ENCODE results near the gene SRGAP2C. TPM values are rescaled to one million over a fixed set of nuclear protein-coding genes. Genes with fewer than 3 reads are reported as not detected.
"Not testable (repeated sequence)": the region's sequence is repeated elsewhere in the genome, so short reads cannot be mapped to it uniquely, and the experiment has no call there.

SRGAP2C gene
- total RNA-seq, 4 donors from 2014 or later, result 38.6 to 60.9 (median 40.4) TPM

DNA sequence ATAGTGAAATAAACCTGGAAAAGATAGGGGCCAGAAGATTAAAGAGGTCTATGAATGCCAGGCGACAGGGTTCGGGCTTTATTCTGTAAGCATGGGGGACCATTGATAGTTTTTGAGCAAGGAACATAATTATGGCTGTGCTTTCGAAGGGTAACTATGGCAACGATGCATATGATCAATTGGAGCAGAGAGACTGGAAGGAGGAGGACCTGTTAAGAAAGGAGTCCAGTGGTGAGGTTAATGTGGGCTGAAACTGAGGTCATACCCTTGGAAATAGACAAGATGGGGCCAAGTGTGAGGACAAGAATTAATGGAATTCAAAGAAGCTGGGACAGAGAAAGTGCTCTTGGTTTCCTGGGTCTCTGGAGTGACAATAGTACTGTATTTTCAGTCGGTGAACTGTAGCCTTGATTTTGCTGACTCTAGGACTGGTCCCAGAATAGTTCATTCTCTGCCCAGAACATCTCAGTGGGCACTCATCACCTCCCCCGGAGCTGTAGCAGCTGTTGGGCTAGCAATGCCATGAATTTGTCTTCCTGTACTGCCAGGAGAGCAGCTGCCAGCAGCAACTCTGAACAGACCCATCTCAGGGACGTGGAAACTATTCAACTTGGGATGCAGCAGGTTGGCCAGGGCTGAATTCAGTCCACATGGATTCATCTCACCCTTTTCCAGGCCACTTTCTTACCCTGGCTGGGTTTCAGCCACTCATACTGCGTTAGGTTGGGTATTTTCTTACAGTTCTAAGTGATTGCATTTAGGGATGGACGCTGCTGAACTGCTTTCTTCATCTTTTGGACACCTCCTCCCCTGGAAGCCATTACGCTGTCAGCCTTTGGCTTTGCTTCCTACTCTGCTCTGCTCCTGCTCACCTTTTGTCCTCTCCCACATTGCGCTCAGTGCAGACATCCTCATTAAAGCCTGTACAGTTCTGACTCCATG is 108.8 kb downstream of the SRGAP2C start:
- WGBS, result no CpG with 5 or more reads among the region's 11 CpGs
- H3K27me3 ChIP-seq; H3K9me3 ChIP-seq; H3K4me3 ChIP-seq; DNase-seq (ENCODE audit: low spot score in 2 of 2); H3K27ac ChIP-seq; H3K36me3 ChIP-seq; H3K4me1 ChIP-seq: not testable (repeated sequence)

GRCh38 chr1:121294205-121294570 is 109.4 kb downstream of the SRGAP2C start:
- not testable (repeated sequence) for H3K27me3 ChIP-seq
- no CpG with 5 or more reads among the region's 2 CpGs for WGBS

GRCh38 chr1:121296563-121296962 is 111.8 kb downstream of the SRGAP2C start:
- not testable (repeated sequence) for H3K9me3 ChIP-seq; H3K4me1 ChIP-seq; H3K36me3 ChIP-seq; DNase-seq (ENCODE audit: low spot score in 2 of 2); H3K27me3 ChIP-seq; H3K4me3 ChIP-seq; H3K27ac ChIP-seq
- WGBS, result no CpG with 5 or more reads among the region's 4 CpGs

More at GRCh38 chr1:121294205-121294570, 109.4 kb downstream of the SRGAP2C start:
- not testable (repeated sequence) for H3K4me3 ChIP-seq; H3K27ac ChIP-seq; DNase-seq (ENCODE audit: low spot score in 2 of 2); H3K36me3 ChIP-seq; H3K9me3 ChIP-seq; H3K4me1 ChIP-seq

DNA sequence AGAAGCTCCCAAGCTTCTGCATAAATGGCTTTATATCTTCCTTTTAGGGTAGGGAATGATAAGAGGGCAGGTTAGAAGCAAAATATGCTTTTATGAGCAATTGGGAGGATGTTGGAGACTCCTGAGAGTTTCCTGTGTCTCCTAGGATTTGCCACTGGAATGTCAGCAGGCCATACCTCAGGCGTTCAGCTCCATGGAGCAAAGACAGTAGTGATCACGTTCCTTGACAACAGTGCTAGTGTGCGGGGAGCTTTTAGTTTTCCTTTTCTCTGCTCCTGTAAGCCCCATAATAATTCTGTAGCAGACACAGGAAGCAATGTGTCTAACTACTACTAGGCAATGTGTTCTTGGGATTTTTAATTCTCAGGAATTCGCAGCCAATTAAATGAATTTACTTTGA is 113.8 kb downstream of the SRGAP2C start:
- H3K27me3 ChIP-seq; H3K9me3 ChIP-seq; H3K27ac ChIP-seq; H3K4me3 ChIP-seq; H3K4me1 ChIP-seq; DNase-seq (ENCODE audit: low spot score in 2 of 2); H3K36me3 ChIP-seq: not testable (repeated sequence)
- no CpG with 5 or more reads among the region's 4 CpGs for WGBS

DNA sequence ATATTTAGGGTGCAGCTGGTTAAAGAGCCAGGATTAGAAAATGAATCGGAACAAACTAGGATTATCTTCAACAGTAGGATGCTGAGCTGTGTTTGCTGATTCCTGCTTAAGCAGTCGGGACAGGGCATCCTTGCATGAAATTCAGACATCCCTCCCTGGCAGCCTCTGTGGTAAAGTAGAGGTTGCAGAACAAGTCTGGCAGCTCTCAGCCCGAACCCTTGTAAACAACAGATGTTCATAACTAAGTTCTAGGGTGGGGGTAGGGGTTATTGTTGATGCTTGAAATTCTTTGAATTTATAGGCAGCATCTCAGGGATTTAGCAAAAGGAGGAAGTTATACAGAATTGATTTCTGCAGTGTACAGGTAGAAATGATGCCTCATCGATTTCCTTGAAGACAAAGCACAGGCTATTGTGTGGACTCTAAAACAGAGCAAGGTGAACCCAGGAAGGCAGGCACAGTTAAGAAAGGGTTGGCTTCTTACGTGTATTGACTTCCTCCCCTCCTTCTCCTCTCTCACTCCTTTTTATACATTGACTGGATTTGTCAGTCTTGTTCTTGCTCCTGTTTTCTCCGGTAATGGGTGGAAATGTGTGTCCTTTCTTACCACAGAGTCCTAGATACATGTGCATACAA is 114.9 kb downstream of the SRGAP2C start:
- not testable (repeated sequence) for H3K27me3 ChIP-seq; DNase-seq (ENCODE audit: low spot score in 2 of 2); H3K4me1 ChIP-seq; H3K9me3 ChIP-seq; H3K27ac ChIP-seq; H3K36me3 ChIP-seq; H3K4me3 ChIP-seq
- whole genome bisulfite sequencing, result 40% methylated on average over 3 of the region's 6 CpGs

DNA sequence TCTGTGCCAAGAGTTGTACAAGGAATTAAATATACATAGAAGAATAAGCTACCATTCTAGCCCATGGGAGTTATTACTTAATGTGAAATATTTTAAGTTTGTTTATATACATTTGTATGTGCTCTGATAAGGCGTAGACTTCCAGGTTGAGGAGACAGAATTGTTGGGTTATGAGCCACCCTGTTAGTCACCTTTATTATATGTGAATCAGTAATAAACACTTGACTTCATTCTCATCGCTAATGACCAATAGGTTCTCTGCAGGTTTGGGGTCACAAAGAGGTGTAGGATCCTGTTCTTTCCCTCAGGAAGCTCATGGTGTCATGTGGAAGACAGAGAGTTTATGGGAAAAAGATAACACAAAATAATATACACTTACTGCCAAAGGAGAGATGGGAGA is 117.1 kb downstream of the SRGAP2C start:
- not testable (repeated sequence) for H3K9me3 ChIP-seq; H3K4me1 ChIP-seq; H3K27me3 ChIP-seq; H3K36me3 ChIP-seq; DNase-seq (ENCODE audit: low spot score in 2 of 2); H3K27ac ChIP-seq; H3K4me3 ChIP-seq
- no CpG with 5 or more reads among the region's 2 CpGs for WGBS

DNA sequence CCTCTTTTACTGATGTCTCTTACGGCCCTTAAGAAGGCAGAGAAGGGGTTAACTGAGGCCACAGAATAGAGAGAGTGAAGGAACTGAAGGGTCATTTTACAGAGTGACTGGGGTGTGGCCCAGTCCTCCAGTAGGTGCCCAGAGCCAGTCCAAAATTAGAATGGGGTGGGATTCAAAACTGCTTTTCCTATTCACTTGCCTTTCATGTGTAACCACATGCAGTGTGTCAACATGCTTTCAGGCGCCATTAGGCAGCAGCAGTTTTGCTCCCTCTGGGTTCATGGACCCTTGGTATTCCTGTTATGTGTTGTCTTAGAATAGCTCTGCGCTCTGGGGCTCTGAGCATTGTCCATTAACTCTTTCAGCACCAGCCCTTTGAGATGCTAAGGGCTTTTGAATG is 123.0 kb downstream of the SRGAP2C start:
- WGBS, result no CpG with 5 or more reads among the region's 3 CpGs
- H3K27me3 ChIP-seq; H3K4me1 ChIP-seq; H3K4me3 ChIP-seq; H3K9me3 ChIP-seq; H3K27ac ChIP-seq; DNase-seq (ENCODE audit: low spot score in 2 of 2); H3K36me3 ChIP-seq: not testable (repeated sequence)

DNA sequence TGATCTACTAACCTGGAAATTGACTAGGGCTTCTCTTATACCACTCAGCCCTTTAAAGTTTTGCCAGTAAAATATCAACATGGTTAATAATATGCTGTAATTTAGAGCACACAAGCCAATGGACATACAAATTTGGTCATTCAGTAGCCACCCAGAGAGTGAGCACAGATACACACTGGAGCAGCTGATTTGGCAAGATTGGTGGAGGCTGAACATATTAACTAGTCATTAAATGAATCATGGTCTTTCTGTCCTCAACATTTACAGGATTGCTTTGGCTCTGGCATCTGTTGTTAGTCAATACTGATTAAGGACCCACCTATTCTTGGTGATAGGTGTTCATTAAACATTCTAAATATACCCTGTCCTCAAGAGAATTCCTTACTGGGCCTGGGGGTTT is 130.7 kb downstream of the SRGAP2C start:
- H3K4me3 ChIP-seq; H3K9me3 ChIP-seq; H3K4me1 ChIP-seq; H3K27me3 ChIP-seq; DNase-seq (ENCODE audit: low spot score in 2 of 2); H3K36me3 ChIP-seq; H3K27ac ChIP-seq: not testable (repeated sequence)

DNA sequence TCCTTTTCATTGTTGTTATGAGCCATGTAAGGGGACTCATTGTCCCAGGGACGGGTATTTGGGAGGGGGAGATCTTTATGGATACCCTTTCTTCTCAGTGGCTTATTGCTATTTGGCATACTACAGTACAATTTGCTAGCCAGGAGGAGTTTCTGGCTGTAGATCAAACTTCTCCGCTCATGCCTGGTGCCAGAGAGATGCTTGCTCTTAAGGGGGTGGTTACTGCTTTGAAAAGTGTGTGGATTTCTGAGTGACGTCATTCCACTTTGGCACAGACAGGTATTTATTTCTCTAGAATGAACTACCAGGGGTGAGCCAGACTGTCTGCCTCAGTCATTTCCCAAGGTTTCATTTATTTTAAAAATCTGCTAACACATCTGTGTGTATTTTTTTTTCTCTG is 131.3 kb downstream of the SRGAP2C start:
- not testable (repeated sequence) for H3K4me1 ChIP-seq; H3K9me3 ChIP-seq; H3K27me3 ChIP-seq; H3K27ac ChIP-seq; DNase-seq (ENCODE audit: low spot score in 2 of 2); H3K36me3 ChIP-seq; H3K4me3 ChIP-seq
- 40% methylated on average over 1 of the region's 3 CpGs for WGBS

DNA sequence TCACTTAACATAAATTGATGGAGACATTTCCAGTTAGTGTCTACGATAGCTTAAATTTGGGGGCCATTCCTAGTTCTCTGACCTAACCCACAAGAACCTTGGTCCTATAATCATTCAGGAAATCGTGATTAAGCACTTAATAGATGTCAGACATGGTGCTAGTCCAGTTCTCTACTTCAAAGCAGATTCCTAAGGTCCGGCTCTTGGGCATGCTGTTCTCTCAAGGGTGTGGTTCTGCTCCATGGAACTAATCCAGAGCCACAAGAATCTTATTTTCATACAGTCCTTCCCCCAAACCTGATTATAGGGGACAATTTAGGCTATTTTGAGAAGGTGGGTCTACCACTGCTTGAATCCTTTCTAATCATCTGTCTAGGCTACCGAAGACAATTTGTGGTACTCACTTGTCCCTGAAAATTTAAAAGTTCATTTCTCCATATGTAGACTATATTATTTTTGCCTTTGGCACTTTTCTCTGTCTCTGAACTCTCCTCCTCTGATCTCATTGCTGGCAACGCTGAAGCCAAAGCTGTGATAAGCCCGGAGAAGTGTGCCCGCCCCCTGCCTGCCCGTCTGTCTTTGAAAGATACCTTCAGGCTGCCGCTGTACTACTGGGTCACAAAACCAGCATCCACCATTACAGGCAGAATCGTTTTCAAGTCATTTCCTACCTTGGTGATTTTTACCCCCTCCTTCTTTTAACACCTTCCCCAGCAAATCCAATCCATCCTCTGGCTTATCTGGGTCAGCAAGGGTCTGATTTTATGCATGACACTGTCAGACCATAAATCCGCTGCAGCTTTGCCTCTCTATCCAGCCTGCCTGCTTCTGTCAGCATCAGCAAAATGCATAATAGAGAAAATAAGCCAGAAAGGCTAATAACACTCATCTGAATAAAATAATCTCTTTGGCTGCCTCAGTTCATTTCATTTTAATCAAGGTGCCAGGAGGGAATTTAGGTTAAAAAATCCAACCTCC is 133.0 kb downstream of the SRGAP2C start:
- no CpG with 5 or more reads among the region's 11 CpGs for WGBS
- H3K36me3 ChIP-seq; H3K27ac ChIP-seq; H3K4me1 ChIP-seq; H3K27me3 ChIP-seq; DNase-seq (ENCODE audit: low spot score in 2 of 2); H3K9me3 ChIP-seq; H3K4me3 ChIP-seq: not testable (repeated sequence)

DNA sequence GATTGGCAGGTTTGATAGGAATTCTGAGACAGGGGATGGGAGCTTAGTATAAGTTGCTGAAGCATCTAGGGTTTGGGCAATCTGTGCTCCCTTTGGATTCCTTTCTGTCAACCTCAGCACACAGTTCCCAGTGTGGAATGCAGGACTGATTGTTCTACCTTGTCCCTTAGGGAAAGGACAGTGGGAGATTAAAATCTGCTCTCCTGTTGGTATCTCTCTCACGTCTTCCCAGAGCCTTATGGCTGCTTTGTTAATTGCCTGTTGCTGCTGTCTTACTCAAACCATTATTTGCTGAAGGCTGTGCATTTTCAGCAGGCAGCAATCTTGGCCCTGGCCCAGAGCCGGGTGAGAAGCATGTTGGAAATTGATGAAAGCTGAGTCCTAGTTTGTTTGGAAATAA is 133.9 kb downstream of the SRGAP2C start:
- not testable (repeated sequence) for H3K9me3 ChIP-seq; DNase-seq (ENCODE audit: low spot score in 2 of 2); H3K4me1 ChIP-seq; H3K4me3 ChIP-seq; H3K27ac ChIP-seq; H3K27me3 ChIP-seq; H3K36me3 ChIP-seq
- no CpG with 5 or more reads among the region's 2 CpGs for WGBS

GRCh38 chr1:121321660-121322059 is 136.9 kb downstream of the SRGAP2C start:
- no CpG with 5 or more reads among the region's 1 CpG for WGBS
- H3K27me3 ChIP-seq, result not testable (repeated sequence)

DNA sequence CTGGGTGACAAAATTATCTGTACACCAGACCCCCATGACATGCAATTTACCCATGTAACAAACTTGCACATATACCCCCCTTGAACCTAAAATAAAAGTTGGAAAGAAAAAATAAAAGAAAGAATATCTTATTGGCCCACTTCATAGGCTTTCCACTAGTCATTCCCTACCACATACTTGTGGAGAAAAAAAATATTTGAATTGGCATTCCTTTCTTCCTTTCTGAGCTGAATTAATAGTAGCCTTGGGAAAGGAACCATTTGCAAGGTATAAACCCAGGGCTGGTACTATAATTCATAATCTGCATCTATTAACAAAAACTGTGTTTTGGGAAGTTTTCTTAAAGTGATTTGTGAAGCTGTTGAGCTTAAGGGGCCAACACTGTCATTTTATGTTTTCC is 140.0 kb downstream of the SRGAP2C start:
- DNase-seq (ENCODE audit: low spot score in 2 of 2); H3K9me3 ChIP-seq; H3K4me1 ChIP-seq; H3K36me3 ChIP-seq; H3K27ac ChIP-seq; H3K4me3 ChIP-seq; H3K27me3 ChIP-seq: not testable (repeated sequence)

More at GRCh38 chr1:121321660-121322059, 136.9 kb downstream of the SRGAP2C start:
- not testable (repeated sequence) for H3K36me3 ChIP-seq; H3K4me1 ChIP-seq; DNase-seq (ENCODE audit: low spot score in 2 of 2); H3K27ac ChIP-seq; H3K9me3 ChIP-seq; H3K4me3 ChIP-seq

DNA sequence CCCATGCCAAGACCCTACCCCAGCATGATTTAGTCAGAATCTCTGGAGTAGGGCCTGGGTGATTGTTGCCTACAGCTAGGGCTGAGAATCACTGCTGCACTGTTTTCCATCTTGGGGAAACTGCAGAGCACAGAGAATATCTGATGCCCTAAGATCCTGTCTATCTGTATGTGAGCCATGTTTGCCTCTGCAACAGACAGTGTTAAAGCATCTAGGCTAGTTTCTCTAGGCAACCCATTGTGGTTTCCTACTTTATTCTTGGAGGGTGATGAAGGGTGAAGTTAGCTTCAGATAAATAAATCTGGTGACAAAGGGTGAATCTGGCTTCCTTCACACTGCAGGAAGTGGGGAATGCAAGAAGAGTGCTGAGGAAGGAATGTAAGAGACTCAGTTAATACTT is 147.4 kb downstream of the SRGAP2C start:
- H3K27me3 ChIP-seq; H3K9me3 ChIP-seq; H3K27ac ChIP-seq; H3K4me1 ChIP-seq; H3K36me3 ChIP-seq; H3K4me3 ChIP-seq; DNase-seq (ENCODE audit: low spot score in 2 of 2): not testable (repeated sequence)
